GM15510 (cell line): ENCODE data around the gene ZAR1L.

ENCODE experiments used
- POLR2A ChIP-seq: IDR thresholded peaks from 3 replicates; pipeline ENCODE4 v1.6.1; 2011; ENCODE audit warnings: borderline replicate concordance; ENCODE audit not compliant: insufficient read length; ENCODE audit errors: extremely low read depth

Gene ZAR1L

DNA sequence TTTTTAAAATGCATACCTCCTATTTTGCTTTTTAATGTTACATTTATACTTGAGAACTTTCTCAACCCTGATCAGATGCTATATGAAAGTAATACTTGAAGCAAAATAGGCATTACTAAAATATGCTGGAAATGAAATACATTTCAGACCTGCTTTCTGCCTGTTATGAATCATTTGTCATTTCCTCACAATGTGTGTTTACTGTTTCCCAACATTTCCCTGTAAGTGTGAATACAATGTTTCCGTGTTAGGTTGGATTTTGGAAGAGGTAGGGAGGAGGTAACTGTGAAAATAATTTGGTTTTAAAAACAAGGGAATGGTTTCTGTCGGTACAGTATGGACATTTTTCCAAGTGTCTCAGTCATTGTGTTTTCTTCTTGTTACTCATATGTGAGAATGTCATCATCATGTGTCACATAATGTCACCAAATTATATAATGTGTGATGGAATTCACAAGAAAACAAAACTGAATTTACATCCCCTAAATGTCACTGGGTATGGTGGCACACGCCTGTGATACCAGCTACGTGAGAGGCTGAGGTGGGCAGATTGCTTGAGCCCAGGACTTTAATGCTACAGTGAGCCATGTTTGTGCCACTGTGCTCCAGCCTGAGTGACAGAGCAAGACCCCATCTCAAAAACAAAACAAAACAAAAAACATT is 43.0 kb downstream of the ZAR1L start:
- TF ChIP-seq POLR2A, result no peak

DNA sequence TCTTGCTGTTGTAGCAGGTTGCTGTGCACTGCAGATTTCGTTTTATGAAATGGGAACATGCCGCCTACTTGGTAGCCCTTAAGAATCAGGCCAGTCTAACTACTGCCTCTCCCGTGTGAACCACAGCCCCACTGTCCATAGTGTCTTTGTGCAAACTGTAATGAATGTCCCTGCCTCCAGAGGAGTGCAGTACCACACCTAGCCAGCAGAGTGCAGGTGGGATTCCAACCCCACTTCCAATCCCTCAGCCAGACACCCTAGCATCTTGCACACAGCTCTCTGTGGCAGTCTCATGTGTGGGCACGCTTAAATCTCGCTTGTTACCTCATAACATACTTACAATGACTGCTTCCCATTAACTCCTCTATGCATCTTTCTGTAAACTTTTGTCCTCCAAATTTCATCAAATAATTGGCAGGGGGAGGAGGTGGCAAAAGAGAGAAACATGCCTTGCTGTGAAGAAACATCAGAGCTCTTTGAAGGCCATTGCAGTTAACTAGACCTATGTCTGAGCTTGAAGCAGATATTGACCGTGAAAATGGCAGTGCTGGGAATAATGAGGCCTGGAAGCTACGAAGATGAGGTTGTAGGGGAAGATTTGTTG is 47.2 kb downstream of the ZAR1L start:
- TF ChIP-seq POLR2A, result no peak

DNA sequence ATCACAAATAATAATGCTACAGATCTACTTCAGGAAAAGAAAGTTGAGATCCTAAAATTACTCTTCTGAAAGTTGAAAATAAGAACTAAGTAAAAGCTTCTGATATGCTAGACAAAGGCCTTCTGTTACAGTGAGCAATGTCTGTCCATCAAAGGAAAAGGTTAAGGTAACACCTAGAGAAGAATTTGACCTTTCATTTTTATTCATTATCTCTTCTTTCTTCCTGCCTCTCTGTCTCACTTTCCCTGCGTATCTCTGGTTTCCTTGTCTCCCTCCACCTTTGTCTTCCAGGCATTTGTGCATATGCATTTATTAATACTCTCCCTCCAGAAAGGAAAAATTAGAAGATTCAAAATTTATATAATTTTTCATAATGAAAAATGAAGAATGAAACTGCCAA is 49.0 kb downstream of the ZAR1L start:
- no peak for TF ChIP-seq POLR2A

DNA sequence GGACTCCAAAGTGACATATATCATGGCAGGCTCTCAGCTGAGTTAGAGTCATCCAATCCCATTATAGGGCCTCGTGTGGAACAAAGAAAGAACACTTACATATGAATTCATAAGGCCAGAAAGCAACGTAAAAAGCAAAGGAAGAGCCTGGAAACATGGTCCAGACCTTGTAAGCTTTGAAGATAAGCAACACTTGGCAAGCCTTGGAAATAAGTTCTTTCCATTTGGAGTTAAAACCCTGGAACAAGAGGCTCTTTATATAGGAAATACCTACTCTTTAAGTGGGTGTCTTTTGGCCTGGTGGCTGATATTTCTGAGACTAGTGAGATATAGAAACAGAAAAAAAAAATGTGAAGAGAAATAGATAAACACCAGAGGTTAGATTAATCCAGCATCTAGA is 49.4 kb downstream of the ZAR1L start:
- no peak for TF ChIP-seq POLR2A

DNA sequence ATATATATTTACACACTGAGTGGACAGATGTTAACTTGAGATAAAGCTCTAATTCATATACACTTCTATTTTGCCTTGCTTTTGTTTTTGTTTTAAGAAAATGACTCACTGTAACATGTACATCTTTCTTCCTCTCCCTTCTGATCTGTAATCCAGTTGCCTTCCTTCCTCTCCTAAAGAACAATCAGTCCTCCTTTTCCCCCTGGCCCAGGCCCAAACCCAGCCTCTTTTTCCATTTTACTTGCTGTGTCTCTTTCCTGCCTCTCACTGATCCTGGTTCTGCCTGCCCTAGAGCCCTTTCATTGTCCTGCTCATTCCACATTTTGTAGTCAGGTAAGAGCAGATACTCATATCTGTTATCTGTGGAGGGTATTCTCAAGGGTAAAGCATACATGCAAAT is 50.8 kb downstream of the ZAR1L start:
- no peak for TF ChIP-seq POLR2A

DNA sequence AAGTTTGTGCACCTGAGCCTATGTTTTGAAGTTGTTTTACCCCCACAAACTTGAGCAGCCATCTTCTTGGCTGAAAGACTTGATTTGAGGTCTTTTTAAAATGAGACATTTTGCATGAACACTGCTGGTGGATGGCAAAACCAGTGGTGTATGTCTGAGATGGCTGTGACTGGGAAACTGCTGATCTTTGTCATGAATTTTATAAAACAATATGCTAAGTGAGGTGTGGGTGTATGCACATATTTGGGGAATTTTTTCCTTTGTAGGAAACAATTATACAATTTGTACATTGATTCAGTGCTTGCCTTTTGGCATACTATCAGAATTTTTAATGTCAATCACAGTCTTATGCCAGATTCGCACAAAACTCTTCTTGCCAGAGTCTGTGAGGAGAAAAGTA is 52.5 kb downstream of the ZAR1L start:
- no peak for TF ChIP-seq POLR2A

DNA sequence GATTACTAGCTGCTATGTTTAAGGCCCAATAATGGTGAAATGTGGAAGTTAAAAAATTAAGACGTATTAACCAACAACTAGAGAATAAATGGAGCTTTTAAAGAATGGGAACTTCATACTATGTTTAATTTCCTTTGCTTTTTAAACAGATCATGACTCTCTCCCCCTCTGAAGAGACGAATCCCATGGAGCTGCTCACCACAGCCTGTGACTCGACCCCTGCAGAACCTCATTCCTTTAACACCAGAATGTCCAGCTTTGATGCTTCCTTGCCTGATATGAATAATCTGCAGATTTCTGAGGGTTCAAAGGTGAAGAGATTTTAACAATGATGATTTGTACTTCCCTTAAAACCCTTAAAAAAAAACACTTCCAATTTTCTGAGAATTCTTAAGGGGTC is 53.0 kb downstream of the ZAR1L start:
- no peak for TF ChIP-seq POLR2A

DNA sequence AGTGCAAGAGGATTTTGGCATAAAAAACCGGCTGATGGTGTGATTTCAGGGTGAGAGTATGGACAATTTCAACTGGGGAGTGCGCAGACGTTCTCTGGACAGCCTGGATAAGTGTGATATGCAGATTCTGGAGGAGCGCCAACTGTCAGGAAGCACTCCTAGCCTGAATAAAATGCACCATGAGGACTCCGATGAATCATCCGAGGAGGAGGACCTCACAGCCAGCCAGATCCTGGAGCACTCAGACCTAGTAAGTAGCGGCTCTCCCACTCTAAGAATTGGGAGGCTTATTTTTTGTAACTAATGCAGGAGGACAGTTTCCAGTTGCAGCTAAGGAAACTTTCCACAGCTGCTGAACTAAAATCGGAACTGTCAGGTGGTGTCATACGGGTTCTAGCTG is 53.6 kb downstream of the ZAR1L start:
- no peak for TF ChIP-seq POLR2A

DNA sequence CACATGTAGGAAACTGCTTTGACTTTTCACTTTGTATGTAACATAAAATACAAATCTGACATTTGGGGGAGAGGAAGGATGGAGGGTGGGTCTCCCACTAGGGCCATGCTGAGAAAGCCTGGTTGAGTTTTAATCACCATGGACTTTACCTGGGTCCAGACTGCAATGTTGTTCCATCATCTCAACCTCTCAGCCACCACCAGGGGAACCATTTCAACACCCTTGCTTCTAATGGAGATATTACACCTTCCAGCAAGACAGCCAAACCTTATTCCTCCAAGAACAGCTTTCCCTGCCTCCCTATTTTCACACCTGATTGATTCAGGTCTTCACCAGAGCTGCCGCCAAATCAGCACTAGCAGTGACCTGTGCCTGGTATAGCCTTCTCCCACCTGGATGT is 56.0 kb downstream of the ZAR1L start:
- no peak for TF ChIP-seq POLR2A

DNA sequence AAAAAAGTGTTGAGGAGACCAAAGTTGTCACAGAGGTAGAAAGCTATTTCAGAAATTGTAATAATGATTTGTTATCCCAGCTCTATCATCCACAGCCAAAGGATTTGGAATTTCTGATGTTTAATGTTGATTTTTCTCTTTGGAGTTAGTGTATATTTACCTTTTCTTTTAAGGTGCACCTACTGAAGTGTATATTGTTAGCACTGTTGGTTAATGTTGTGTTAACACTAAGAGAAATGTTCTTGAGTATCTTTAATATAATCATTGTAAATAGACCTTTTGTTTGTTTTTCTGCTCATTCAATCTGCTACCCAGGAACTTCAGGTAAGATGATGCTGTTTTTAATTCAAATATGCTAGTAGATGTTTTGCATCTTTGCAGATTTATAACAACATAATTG is 57.5 kb downstream of the ZAR1L start:
- TF ChIP-seq POLR2A, result no peak

DNA sequence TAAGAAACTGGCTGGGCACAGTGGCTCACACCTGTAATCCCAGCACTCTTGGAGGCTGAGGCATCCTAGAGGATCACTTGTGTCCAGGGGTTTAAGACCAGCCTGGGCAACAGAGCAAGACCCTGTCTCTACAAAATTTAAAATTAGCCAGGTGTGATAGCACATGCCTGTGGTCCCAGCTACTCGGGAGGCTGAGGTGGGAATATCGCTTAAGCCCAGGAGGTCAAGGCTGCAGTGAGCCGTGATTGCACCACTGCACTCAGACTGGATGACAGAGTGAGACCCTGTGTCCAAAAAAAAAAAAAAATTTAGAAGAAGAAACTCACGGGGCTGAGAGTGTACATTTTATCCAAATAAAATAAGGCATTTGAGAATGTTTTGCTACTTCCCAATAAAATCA is 58.9 kb downstream of the ZAR1L start:
- TF ChIP-seq POLR2A, result no peak

DNA sequence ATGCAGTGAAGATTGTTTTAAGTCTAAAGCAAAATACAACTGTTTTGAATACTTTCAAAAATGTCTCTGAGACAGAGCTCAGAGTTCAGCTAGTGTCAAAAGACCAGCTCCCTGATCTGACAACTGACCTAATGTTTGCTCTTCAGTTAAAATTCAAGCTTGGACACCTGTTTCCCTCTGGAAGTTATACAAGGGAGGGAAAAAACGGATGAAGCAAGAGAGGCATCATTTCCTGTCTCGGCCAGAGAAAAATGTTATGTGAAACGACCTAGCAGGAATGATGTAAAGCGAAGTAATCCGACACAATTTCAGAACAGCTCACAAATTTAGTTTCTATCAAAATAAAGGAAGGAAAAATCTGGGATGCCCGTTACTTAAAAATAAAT is 59.4 kb downstream of the ZAR1L start:
- TF ChIP-seq POLR2A, result no peak

DNA sequence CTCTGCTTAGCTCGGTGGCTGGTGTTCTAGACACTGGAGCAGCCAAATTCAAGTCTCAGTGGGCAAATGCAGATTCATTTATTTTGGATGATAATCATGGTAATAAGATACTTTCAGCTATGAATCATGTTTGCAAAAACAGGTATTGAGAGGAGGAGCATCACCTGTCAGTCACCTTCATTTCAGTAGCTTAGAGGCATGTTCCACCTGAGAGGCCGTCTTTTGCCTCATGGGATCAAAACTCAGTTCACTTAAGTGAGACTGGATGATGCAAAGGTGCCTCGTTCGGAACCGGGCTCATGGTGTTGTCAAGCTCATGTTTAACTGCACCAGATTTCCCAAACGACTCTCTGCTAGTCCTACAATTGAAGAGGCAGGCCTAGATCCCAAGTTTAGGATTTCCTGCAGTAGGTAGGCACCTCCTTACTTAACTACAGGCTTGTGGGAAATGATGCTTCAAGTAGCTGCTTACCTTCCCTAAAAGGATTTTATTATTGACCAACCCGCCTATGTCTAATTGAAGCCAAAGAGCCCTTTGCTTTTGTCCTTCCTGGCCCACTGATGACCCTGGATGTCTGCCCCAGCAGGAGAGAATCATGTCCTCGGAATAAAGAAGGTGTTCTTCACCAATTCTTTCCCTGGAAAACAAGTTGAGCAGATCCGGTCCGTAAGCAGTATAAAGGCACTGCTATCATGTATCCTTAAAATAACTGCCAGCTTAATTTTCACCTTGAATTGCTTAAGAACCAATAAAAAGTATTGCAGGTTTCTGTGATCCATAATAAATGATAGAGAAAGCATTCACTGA is 60.0 kb downstream of the ZAR1L start:
- TF ChIP-seq POLR2A, result no peak

DNA sequence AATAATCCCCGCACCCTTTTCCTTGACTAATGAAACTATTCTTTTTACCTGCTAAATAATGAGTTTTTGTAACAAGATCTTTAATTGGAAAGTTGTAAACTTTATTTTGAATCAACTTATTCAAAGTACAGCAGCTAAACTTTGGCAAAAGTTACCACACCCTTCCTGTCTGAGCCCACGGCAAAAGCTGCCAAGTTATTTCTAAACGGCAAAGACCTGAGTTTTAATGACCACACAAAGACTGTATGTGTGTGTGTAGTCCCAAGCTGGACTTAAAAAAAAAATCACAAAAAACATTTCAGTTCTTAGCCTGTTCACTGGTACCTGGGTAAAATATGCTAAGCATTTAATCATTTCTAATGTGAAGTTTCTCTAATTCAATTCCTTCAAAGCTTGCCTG is 60.7 kb downstream of the ZAR1L start:
- TF ChIP-seq POLR2A, result no peak

DNA sequence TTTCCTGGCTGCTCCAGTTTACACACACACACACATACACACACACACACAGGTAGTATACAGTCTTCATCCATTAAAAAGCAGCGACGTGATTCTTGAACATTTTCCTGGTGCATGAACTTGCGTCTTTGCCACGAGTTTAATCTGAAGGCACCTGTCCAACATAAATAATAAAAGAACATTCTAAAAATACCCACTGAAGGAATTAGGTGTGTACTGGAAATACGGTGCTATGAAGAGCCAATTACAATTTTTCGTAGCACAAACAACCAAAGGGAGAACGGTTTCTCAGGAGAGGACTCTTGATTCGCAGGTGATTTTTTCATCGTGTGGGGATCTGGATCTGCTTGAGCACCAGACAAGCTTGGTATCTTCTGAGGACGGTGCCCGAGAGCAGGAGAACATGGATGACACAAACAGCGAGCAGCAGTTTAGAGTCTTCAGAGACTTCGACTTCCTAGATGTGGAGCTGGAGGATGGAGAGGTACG is 61.2 kb downstream of the ZAR1L start:
- no peak for TF ChIP-seq POLR2A
